PC-3 (cell line): Measurements from ENCODE around the gene ZNF385A. TPM values are rescaled to one million over a fixed set of nuclear protein-coding genes. Genes with fewer than 3 reads are reported as not detected.

Experiments
- ATAC-seq: fragments of 200-7000 bp; cut with Tn5 transposase; 2 replicates; pipeline ENCODE4 v1.9.1; 2020; ENCODE audit warnings: mild to moderate bottlenecking, moderate library complexity
- BruUV-seq: library from RNA; stranded (reverse); fragments of 400-500 nt; replicated peaks from 2 replicates; lab custom pipeline; 2021; lab: Mats Ljungman, UMichigan
- CTCF ChIA-PET: fragments of 300-600 bp; sonication (Branson Sonifier 250); formaldehyde crosslinking; loops from one replicate; lab custom pipeline; 2022; ENCODE audit warnings: antibody characterized with exemption; lab: Charles Lee
- POLR2A ChIA-PET: fragments of 300-600 bp; sonication (Branson Sonifier 250); formaldehyde crosslinking; loops from one replicate; lab custom pipeline; 2022; ENCODE audit warnings: antibody characterized with exemption; ENCODE audit not compliant: unreplicated experiment; lab: Charles Lee
- DNase-seq: peaks from one replicate; pipeline ENCODE4 v3.0.0-alpha.2; 2015
- H2AFZ ChIP-seq: fragments of 300-600 bp; sonication (generic); 2 replicates; pipeline ENCODE4 v1.6.0; 2016; ENCODE audit warnings: antibody characterized with exemption, low read length
- H3F3A ChIP-seq: fragments of 300-600 bp; sonication (generic); one replicate; pipeline ENCODE4 v1.6.0; 2017; ENCODE audit warnings: antibody characterized with exemption, low read length, control low read depth, mild to moderate bottlenecking; ENCODE audit not compliant: unreplicated experiment
- H3K27ac ChIP-seq: fragments of 300-600 bp; sonication (generic); 2 replicates; pipeline ENCODE4 v1.5.1; 2016; ENCODE audit warnings: mild to moderate bottlenecking, low read length
- H3K27me3 ChIP-seq: fragments of 300-600 bp; sonication (generic); 2 replicates; pipeline ENCODE4 v1.6.1; 2016; ENCODE audit warnings: low read length, mixed read lengths
- H3K36me3 ChIP-seq: fragments of 300-600 bp; sonication (generic); 2 replicates; pipeline ENCODE4 v1.6.1; 2016; ENCODE audit warnings: low read depth, mixed run types, low read length, mixed read lengths
- H3K4me1 ChIP-seq: fragments of 300-600 bp; sonication (generic); 2 replicates; pipeline ENCODE4 v1.5.1; 2016; ENCODE audit warnings: low read length; ENCODE audit not compliant: insufficient read depth
- H3K4me2 ChIP-seq: fragments of 300-600 bp; sonication (generic); 2 replicates; pipeline ENCODE4 v1.6.0; 2016; ENCODE audit warnings: low read length
- H3K4me3 ChIP-seq: fragments of 300-600 bp; sonication (generic); 2 replicates; pipeline ENCODE4 v1.5.1; 2016; ENCODE audit warnings: mild to moderate bottlenecking, low read length, mixed read lengths
- H3K79me2 ChIP-seq: fragments of 300-600 bp; sonication (generic); 2 replicates; pipeline ENCODE4 v1.6.1; 2017; ENCODE audit warnings: low read length, mixed read lengths
- H3K9ac ChIP-seq: fragments of 300-600 bp; sonication (generic); 2 replicates; pipeline ENCODE4 v1.6.0; 2016; ENCODE audit warnings: mild to moderate bottlenecking, low read length
- H3K9me2 ChIP-seq: fragments of 300-600 bp; sonication (generic); replicated peaks from 2 replicates; pipeline ENCODE4 v1.6.1; 2016; ENCODE audit warnings: mixed run types, low read length, mixed read lengths
- H3K9me3 ChIP-seq: fragments of 300-600 bp; sonication (generic); 2 replicates; pipeline ENCODE4 v1.6.1; 2016; ENCODE audit warnings: low read length, mixed read lengths
- H4K20me1 ChIP-seq: fragments of 300-600 bp; sonication (generic); 2 replicates; pipeline ENCODE4 v1.6.1; 2016; ENCODE audit warnings: low read length, mixed read lengths
- EZH2 ChIP-seq: fragments of 300-600 bp; sonication (generic); IDR thresholded peaks from one replicate; pipeline ENCODE4 v1.6.1; 2017; ENCODE audit warnings: antibody characterized with exemption, mild to moderate bottlenecking, low read length; ENCODE audit not compliant: unreplicated experiment
- EZH2phosphoT487 ChIP-seq: fragments of 300-600 bp; sonication (generic); IDR thresholded peaks from 2 replicates; pipeline ENCODE4 v1.6.1; 2018; ENCODE audit warnings: mild to moderate bottlenecking, antibody characterized with exemption, low read length, borderline replicate concordance
- intact Hi-C: fragments of 100-400 bp; cut with micrococcal nuclease; formaldehyde crosslinking; loops from 2 replicates; pipeline ENCODE4 v1.9.0; 2023
- total RNA-seq: library from RNA; depleted of rRNA; stranded (reverse); fragments of >200 nt; gene quantifications from 2 replicates; pipeline ENCODE4 v1.2.3, GENCODE V29; 2014
- TF ChIP-seq, protein P1 (sequence below): fragments of 300-600 bp; sonication (generic); conservative IDR thresholded peaks from 2 replicates; pipeline ENCODE4 v1.5.1; 2017; ENCODE audit warnings: antibody characterized with exemption, low read depth, mild to moderate bottlenecking, low read length

Gene ZNF385A
- total RNA-seq, 1 experiment from 2014 or later: 1.8 TPM

DNA sequence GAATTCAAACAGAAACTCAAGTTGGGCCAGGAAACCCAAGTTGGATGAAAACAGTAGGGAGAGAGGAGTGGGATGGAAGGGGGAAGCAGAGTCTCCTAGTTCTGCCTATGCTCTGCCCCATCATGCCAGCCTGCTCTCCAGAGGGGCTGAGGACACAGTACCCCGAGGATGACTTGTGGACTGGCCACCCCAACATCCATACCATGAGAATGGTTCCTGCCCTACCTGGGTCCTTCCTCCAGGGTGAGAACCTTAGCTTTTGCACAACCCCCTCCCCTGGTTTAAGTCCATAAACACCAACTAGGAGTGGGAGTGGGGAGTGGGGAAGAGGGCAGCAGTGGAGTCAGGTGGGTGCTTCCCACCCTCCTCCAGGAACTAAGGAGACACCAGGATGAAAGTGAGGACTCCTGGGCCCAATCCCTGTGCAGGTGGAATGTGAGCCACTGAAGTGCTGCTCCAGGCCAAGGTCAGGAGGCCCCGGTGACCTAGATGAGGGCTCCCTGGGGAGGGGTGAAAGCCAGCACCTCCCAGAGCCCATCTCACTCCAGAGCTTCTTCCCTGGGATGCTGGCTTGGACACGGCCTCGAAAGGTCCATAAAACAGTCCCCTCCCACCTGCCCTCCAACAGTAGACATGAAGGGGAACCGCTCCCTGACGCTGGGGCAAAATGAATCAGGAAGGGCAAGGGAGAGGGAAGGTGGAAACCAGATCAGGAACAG lies 6.6 kb downstream of the ZNF385A start:
- Histone ChIP-seq H3K27ac (no peak overlapping the region), H2AFZ (no peak overlapping the region), H3K79me2 (no peaks in the 10 kb centered on the region), H3K27me3 (no peaks in the 10 kb centered on the region), H4K20me1 (no peaks in the 10 kb centered on the region), H3K9me3 (no peaks in the 10 kb centered on the region), H3F3A (no peaks in the 10 kb centered on the region), H3K4me3 (no peak overlapping the region), H3K9me2 (no peaks in the 10 kb centered on the region), H3K9ac (no peak overlapping the region), H3K4me1 (peaks cover 32% of the 10 kb centered on the region), H3K4me2 (peak overlapping the region; percentile 96), H3K36me3 (no peaks in the 10 kb centered on the region)
- BruUV-seq: TSS peak; percentile 23
- DNase-seq: no peak
- TF ChIP-seq EZH2phosphoT487 (no peak), EZH2 (no peak)
- TF ChIP-seq, protein P1, sequence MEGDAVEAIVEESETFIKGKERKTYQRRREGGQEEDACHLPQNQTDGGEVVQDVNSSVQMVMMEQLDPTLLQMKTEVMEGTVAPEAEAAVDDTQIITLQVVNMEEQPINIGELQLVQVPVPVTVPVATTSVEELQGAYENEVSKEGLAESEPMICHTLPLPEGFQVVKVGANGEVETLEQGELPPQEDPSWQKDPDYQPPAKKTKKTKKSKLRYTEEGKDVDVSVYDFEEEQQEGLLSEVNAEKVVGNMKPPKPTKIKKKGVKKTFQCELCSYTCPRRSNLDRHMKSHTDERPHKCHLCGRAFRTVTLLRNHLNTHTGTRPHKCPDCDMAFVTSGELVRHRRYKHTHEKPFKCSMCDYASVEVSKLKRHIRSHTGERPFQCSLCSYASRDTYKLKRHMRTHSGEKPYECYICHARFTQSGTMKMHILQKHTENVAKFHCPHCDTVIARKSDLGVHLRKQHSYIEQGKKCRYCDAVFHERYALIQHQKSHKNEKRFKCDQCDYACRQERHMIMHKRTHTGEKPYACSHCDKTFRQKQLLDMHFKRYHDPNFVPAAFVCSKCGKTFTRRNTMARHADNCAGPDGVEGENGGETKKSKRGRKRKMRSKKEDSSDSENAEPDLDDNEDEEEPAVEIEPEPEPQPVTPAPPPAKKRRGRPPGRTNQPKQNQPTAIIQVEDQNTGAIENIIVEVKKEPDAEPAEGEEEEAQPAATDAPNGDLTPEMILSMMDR: no peak
- CTCF ChIA-PET: no interaction called here
- ATAC-seq: no peak
- intact Hi-C loops: no loop called here
- POLR2A ChIA-PET: interaction anchor here (0.6 kb wide), 1 partner anchor 534 kb away, joined by 3 read pairs; no protein-coding TSS in a partner anchor

DNA sequence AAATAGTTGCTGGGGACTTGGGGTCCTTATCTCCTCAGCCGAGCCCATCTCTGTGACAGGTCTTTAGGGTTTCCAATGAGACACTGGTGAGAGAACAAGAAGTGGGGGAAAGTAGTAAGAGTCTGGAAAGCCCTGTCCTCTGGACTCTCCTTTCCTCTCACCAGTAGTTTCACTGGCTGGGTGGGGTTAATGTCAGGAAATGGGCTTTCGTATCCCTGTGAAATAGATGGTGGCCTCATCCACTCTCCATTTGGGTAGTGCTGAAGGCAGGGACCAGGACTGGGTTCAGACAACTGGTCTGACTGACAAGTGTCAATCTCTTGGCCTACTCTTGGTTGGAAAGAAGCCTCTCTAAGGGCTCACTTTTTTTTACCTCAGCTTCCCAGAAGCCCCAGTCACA lies 7.5 kb downstream of the ZNF385A start:
- Histone ChIP-seq H3K4me2 (no peak overlapping the region), H3K9me3 (no peaks in the 10 kb centered on the region), H3K4me1 (peaks cover 33% of the 10 kb centered on the region), H3K4me3 (no peak overlapping the region), H3K27ac (no peak overlapping the region), H3K36me3 (no peaks in the 10 kb centered on the region), H3K79me2 (no peaks in the 10 kb centered on the region), H3F3A (no peaks in the 10 kb centered on the region), H3K27me3 (no peaks in the 10 kb centered on the region), H3K9me2 (no peaks in the 10 kb centered on the region), H4K20me1 (no peaks in the 10 kb centered on the region), H3K9ac (no peak overlapping the region), H2AFZ (no peak overlapping the region)
- intact Hi-C loops: no loop called here
- POLR2A ChIA-PET: no interaction called here
- DNase-seq: no peak
- CTCF ChIA-PET: no interaction called here
- BruUV-seq: no TSS peak
- ATAC-seq: no peak
- no peak for TF ChIP-seq EZH2
- TF ChIP-seq, protein P1: no peak

- H3K27me3 ChIP-seq: no peaks in the 10 kb centered on the region
- H3K4me1 ChIP-seq: peaks cover 33% of the 10 kb centered on the region
- no peaks in the 10 kb centered on the region for H3F3A ChIP-seq
- H3K4me3 ChIP-seq: no peak overlapping the region
- H3K27ac ChIP-seq: no peak overlapping the region
- no TSS peak for BruUV-seq
- H4K20me1 ChIP-seq: no peaks in the 10 kb centered on the region
- intact Hi-C loops: no loop called here
- H3K9ac ChIP-seq: no peak overlapping the region
- no peak overlapping the region for H3K4me2 ChIP-seq
- POLR2A ChIA-PET: no interaction called here
- TF ChIP-seq, protein P1: no peak
- TF ChIP-seq EZH2: no peak
- no peak for TF ChIP-seq EZH2phosphoT487
- no peaks in the 10 kb centered on the region for H3K9me2 ChIP-seq
- no peaks in the 10 kb centered on the region for H3K79me2 ChIP-seq
- CTCF ChIA-PET: no interaction called here
- no peak for ATAC-seq
- no peaks in the 10 kb centered on the region for H3K36me3 ChIP-seq
- no peaks in the 10 kb centered on the region for H3K9me3 ChIP-seq
- DNase-seq: no peak
- H2AFZ ChIP-seq: no peak overlapping the region
Observed at GRCh38 chr12:54376596-54376995, 7.9 kb downstream of the ZNF385A start.
